PFSK-1 (cell line): ENCODE measurements around the gene IFNA1.

Experiments
- FOXP2 ChIP-seq: optimal IDR thresholded peaks from 2 replicates; pipeline ENCODE3; 2011; ENCODE audit warnings: borderline replicate concordance, control low read depth, inconsistent platforms; ENCODE audit not compliant: insufficient read depth; ENCODE audit errors: extremely low read length, extremely low read depth
- REST ChIP-seq, 2 experiments: IDR thresholded peaks; 2 replicates each; pipeline versions ENCODE4 v1.6.1 to v1.8.0; 2011 to 2012; ENCODE audit warnings: low read depth in 2 of 2, low read length in 2 of 2, control low read depth in 1 of 2, inconsistent platforms in 1 of 2, mild to moderate bottlenecking in 1 of 2, moderate library complexity in 1 of 2; ENCODE audit not compliant: insufficient read depth in 1 of 2
- SIN3A ChIP-seq: IDR thresholded peaks from 2 replicates; pipeline ENCODE4 v1.6.1; 2012; ENCODE audit warnings: mild to moderate bottlenecking, low read length, moderate library complexity, borderline replicate concordance; ENCODE audit not compliant: insufficient read depth
- TAF1 ChIP-seq: IDR thresholded peaks from 2 replicates; pipeline ENCODE4 v1.6.1; 2012; ENCODE audit warnings: low read length, control low read depth, borderline replicate concordance; ENCODE audit not compliant: insufficient read depth

- TF ChIP-seq SIN3A (no peak), FOXP2 (no peak), TAF1 (no peak), REST (IDR thresholded peaks at IDR 0.05; ENCODE audit: insufficient read depth in 1 of 2, low read depth in 2 of 2, low read length in 2 of 2) (no peak)
These were observed 42.0 kb downstream of the IFNA1 start, which contains the start of gene IFNE for GRCh38 chr9:21482213-21482612.
